GM21723 (cell line): ENCODE data around the gene SCG3.

Source experiments
- ATAC-seq: cut with Tn5 transposase; IDR thresholded peaks from one replicate; pipeline ENCODE4 v1.9.1; 2021; ENCODE audit warnings: mild to moderate bottlenecking, moderate library complexity; ENCODE audit not compliant: unreplicated experiment

The SCG3 gene

GRCh38 chr15:51677452-51677851, 3.9 kb upstream of the SCG3 start:
- no peak for ATAC-seq

GRCh38 chr15:51678096-51678495, 3.2 kb upstream of the SCG3 start:
- no peak for ATAC-seq

DNA sequence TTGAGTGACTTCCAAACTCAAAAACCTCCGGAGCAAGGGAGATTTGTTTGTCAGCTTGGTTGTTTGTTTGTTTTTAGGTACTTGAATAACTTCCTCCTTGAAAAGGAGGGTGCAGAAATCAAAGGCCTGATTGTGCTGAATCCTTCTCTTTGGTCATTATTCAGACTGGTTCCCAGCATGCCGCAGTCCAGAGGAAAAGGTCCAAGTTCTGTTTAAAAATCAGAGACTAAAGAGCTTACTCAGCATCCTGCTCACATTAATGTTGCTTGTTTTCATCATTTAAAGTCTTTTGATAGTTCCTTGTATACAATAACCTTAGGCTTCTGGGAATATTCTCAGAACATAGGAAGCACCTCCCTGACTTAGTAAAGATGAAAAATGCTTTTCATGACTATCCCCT, 982 bp upstream of the SCG3 start:
- ATAC-seq = no peak

- ATAC-seq = no peak
Observed at GRCh38 chr15:51687565-51687964, 6.3 kb downstream of the SCG3 start.

DNA sequence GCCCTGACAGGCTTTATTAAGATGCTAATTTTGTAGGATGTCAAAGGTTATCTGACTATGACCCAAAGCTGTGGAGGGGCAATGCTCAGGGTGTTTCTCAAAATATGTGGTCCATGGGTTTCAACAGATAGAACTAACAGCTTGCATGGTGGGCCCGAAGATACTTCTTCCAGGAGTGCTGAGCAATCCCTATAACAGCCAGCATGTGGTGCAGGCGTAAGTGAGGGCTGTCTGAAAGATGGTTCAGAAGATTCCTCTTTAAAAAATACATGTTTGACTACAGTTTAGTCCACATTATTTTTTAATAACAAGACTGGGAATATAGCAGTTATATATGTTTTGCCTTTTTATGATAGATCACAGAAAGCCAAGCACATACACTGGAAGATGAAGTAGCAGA, 7.6 kb downstream of the SCG3 start:
- ATAC-seq = no peak

- ATAC-seq = no peak
Observed at GRCh38 chr15:51692154-51692553, 10.9 kb downstream of the SCG3 start.

- ATAC-seq = no peak
Observed at GRCh38 chr15:51696566-51696965, 15.3 kb downstream of the SCG3 start.

DNA sequence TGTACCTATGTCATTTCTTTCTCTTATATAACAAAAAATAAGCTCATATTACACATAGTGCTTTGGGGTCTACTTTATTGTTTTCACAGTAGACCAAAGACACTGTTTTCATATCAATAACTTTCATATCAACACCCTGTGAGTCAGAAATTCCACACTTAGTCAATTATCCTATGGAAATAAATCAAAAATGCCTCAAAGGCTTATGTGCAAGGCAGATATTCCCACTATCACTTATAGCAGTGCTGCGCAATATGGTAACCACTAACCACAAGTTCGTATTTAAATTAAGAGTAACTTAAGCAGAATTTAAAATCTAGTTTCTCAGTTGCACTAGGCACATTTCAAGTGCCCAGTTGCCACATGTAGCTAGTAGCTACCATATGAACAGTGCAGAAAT, 15.9 kb downstream of the SCG3 start:
- ATAC-seq = no peak

GRCh38 chr15:51699373-51699772, 18.1 kb downstream of the SCG3 start:
- no peak for ATAC-seq

DNA sequence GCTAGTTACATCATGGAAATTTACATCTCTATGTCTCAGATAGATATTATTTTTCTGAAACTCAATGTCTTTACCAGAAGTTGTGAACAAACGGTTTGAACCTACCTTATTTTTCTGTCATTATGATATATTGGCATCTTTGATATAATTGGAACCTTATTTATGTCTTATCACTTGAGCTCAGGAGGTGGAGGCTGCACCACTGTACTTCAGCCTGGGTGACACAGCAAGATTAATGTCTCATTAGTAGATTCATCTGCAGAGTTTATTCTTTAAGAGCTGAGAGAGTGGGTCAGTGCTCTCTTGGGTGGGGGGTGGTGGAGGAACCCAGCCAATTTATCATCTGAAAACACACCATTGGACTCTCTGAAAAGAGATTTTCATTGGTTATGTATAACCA, 21.4 kb downstream of the SCG3 start:
- ATAC-seq = no peak

GRCh38 chr15:51706291-51706690, 25.0 kb downstream of the SCG3 start:
- ATAC-seq = no peak

DNA sequence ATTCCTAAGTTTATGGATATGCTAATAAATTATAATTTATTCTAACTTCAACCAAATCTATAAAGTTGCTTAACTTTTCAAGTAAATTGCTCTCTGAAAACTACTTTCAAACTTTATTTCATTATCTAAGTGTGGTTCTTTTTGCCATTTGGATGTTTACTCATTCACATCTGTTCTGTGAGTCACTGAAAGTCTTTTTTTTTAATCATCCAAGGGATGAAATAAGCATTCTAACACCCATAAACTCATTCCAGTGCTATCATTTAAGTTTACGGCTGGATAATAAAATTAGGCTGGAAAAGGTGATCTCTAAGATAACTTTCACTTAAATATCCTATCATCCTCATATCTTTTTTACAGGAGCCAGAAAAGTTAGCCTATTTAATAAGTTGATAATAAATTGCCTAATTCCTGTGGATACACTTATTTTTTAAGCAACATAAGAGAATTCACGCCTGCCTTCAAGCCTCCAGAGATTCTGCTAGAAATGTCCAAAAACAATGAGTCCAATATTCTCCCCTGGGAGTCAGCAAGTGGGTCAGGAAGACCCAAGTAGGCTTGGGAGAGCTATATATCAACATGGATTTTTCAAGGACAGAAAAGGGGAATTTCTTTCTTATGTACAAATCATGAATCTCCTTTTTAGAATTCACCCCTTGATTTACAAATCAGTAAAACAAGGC, 25.8 kb downstream of the SCG3 start:
- no peak for ATAC-seq

GRCh38 chr15:51708013-51708412, 26.7 kb downstream of the SCG3 start:
- no peak for ATAC-seq

DNA sequence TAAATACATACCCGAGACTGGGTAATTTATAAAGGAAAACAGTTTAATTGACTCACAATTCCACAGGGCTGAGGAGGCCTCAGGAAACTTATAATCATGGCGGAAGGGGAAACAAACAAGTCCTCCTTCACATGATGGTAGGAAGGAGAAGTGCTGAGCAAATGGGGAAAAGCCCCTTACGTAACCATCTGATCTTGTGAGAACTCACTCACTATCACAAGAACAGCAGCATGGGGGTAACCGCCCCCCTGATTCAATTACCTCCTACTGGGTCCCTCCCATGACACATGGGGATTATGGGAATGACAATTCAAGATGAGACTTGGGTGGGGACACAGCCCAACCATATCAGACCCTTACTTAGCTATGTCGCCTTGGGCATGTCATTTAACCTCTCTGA, 27.7 kb downstream of the SCG3 start:
- no peak for ATAC-seq

DNA sequence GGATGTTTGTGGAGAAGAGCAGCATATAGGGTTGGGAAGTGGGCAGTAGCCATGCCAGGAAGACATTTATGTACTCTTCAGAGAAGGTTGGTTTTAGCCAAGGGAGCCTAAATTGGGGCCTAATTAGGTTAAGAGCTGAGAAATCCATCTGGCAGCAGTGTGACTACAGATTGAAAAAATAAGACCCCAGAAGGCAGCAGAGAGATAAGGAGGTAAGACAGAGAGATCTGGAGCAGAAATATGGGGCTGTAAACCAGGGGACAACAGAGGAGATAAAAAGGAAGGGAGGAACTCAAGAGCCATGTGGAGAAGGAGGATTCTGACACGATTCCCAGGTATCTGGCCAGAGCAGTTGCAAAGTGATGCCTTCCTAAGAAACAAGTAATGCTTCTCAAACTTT, 32.9 kb downstream of the SCG3 start:
- no peak for ATAC-seq

GRCh38 chr15:51714911-51715310, 33.6 kb downstream of the SCG3 start:
- no peak for ATAC-seq

DNA sequence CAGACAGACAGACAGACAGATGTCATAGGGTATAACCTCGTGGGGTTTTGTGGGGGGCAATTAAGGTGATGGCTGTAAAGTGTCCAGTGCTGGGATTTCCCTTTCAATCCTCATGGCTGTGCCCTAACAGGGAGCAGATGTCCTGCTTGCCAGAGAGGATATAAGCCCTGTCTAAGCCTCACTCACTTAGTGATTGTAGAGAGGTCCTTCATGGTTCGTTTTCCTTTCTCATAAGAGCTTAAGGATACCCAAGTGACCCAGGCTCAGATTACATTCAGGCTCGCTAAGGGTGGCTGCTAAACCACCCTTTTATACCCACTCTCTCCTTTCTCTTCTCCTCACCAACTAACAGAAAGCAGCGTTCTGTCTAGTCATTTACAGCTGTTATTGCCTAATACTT, 36.9 kb downstream of the SCG3 start:
- no peak for ATAC-seq

GRCh38 chr15:51718746-51719145, 37.4 kb downstream of the SCG3 start:
- no peak for ATAC-seq

DNA sequence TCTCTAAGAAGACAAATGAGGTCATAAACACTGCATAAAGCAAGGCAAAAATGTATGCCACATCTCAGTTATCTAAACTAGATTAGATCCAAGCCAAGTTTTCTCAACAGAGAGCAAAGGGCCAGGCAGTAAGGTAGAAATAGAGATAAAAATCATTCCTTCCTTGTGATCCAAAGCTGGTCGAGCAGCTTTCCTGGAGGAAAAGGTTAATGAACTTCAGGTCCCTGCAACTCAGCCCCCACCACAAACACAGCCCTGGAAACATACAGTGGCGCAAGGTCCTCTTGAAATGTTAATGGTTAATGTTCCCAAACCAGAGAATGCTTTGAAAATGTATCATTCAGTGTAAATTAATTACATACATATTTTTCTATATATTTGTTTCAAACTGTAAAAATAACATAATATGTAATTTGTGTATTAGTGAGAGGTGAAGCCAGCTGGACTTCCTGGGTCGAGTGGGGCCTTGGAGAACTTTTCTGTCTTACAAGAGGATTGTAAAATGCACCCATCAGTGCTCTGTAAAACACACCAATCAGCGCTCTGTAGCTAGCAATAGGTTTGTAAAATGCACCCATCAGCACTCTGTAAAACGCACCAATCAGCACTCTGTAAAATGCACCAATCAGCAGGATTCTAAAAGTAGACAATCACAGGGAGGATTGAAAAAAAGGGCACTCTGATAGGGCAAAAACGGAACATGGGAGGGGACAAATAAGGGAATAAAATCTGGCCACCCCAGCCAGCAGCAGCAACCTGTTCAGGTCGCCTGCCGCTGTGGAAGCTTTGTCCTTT, 39.1 kb downstream of the SCG3 start:
- ATAC-seq = no peak

DNA sequence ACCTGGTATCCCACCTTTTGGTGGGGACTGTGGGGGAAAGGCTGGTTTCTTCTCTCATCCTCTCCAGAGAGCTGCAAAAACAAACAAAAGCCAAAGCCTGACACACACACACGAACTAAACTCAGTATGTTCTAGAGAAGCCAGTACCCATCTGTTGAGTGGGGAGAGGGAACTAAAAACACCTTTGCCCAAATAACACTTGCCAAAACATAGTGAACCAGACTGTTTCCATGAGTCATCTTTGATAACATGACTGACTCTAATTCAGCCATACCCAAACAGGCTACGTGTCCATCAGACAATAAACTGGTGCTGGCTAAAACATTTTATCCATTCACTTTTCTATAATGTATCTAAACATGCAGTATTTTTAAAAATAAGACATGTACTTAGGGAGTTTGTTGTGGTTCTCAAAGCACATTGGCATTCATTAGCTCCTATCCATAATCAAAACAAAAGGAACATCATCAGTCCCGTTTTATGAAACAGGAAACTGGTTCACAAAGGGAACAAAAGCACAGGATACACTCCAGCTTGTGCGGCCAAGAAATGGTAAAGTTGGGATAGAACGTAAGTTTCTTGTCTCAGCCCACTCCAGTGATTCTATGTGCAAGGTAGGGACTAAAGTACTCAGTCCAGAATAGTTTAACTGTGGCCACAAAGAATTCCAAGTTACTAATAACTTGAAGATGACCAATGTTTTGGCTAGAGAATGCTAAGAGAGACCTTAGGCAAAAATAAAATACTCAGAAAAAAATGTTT, 40.1 kb downstream of the SCG3 start:
- no peak for ATAC-seq

- ATAC-seq = no peak
Observed at GRCh38 chr15:51724199-51724598, 42.9 kb downstream of the SCG3 start.

GRCh38 chr15:51724673-51725072, 43.4 kb downstream of the SCG3 start:
- ATAC-seq = no peak
